ENCODE data around the gene ALCAM.
A peak's percentile ranks its signal among the peaks of the same experiment; 100 is the strongest.
"Not testable (repeated sequence)": the region's sequence is repeated elsewhere in the genome, so short reads cannot be mapped to it uniquely, and the experiment has no call there.

The ALCAM gene

DNA sequence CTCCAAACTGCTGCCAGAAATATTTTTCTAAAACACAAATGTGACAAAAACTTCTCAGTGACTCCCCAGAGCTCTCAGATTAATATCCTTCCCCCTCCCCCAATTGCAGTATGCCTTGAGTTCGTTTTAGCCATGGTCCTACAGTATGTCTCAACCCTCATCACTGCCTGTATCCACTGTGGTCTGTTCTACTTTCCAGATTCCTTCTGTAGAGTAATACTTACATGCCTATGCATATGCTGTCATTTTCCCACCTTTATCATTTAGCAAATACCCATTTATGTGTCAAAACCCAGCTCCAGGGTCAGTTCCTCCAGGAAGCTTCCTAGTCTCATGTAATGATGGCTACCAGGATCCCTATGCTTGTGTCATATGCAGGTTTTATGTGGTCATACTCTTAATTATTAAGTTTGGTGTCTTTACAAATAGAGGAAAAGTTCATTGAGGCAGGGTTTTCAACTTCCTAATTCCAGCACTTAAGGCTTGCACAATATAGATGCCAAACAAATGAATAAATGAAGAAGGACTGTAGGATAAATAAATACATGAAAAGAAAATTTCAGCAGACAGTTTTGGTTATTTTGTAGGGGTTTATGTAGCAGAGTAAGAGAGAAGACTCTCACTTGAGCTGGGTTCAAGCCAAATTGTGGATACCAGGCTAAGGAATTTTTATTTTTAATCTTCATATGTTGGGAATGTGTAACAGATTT, 170.8 kb downstream of the ALCAM start:
- no peak for DNase-seq

DNA sequence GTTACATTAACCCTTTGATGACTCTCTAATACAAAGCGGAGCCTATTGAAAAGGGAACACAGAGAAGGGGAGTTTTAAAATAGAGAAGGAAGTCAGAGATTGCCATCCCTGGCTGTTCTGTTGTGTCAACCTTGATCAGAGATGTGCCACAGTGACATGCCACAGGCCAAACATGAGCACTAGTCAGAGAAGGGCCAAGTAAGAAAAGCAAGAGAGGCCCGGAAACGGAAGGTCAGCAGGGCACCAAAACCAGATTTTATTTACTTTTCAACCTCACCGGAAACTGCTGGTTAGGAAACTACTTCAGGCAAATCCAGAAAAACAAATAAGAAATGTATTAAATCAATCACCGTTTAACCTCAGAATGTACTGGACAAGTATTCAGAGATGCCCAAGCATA, 171.8 kb downstream of the ALCAM start:
- no peak for DNase-seq

DNA sequence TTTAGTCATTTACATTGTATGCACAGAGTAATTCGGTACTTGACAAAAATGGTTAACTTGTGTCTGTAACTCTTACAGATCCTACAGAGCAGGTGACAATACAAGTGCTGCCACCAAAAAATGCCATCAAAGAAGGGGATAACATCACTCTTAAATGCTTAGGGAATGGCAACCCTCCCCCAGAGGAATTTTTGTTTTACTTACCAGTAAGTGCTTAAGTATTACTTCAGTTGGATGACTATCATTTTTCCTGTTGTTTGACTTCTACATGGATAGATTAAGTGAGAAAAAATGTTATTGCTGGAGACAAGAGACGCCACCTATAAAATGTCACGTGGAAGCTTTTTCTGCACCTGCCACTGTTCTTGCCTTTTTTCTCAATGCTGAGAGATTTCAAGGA, 173.2 kb downstream of the ALCAM start:
- no peak for DNase-seq

DNA sequence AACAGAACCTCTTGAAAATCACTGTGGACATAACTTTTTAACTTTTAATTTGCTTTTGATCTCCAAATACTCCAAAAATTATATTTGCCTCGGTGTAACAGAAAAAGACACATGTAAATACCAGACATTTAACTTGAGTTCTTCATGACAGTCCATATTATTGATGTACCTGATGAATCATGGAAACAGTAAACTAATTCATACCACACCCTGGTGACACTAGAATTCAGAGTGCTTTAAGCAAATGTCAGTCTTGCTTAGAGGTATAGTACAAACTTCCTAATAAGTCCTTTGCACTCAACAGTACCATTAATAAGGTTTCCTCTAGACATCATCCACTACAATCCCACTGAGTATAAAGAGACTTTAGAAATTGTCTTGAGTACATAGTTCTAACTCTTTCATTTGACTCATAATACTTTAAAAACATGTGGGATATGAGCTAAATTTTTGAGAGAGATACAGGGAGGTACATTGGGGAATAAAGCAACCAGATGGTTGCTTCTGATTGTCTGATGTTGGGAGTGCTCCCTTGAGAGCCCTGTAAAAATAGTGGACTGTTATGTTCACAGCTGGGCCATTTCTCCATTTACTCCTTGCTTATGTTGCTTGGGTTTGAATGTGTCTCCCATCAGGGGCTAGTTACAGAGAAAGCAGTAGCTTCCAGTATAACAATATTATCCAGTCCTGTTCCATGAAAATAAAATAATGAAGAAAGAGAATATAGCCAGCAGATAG, 175.7 kb downstream of the ALCAM start:
- no peak for DNase-seq

DNA sequence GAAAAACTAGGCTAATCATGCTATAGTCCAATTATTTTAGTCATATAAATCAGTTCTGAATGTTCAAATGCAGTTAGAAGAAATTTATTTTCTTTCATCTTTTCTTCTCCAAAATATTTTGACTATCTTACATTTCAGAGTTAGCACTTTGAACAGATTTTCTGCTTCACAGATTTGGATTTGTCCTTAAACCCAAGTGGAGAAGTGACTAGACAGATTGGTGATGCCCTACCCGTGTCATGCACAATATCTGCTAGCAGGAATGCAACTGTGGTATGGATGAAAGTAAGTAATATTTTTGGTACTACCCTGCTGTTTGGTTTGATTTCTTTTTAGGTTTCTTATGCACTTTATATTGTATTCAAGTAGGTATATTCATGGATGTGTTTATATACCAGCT, 178.3 kb downstream of the ALCAM start:
- DNase-seq: no peak

DNA sequence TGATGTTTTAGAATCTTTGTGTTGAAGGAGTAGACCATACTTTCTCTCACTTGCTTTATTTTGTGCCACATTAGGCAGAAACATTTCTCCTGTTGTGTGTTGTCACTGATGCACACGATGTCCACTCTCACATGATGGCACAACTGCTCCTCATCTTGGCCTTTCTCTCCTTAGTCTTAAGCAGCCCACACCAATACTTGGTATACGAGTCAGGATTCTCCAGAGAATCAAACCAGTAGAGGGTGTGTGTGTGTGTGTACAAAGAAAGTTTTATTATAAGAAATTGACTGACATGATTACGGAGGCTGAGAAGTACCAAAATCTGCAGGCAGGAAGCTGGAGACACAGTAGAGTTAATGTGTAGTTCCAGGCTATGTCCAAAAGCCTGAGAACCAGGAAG, 187.1 kb downstream of the ALCAM start:
- DNase-seq: no peak

DNA sequence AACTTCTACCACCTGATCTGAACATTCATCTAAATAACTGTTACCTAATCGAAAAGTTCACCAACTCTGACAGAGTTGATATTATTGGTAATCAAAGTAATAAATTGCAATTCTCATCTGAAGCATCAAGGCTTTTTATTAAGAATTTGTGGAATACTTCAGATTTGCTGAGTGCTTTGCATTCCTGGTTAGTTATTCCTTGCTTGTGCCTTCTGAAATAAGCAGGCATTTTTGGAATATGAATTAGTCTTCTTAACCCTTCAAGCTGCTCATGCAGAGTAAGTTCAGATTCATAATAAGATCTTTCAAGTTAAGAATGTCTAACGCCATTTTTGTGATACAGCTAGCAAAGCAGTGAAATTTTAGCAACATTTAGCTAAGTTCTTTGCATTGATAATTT, 188.5 kb downstream of the ALCAM start:
- no peak for DNase-seq

DNA sequence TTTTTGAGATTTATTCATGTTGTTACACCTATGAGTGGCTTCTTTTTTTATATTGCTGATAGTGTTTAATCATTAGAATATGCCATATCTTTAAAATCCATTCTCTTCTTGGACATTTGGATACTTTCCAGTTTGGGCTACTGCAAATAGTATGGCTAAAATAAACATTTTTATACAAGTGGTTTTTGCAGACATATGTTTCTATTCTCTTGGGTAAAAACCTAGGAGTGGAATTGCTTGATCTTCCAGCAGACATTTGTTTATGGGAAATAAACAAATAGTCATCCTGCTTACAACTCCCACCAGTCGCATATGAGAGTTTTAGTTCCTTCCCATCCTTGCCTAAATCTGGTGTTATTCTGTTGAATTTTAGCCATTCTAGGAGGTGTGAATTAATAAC, 193.1 kb downstream of the ALCAM start:
- no peak for DNase-seq

DNA sequence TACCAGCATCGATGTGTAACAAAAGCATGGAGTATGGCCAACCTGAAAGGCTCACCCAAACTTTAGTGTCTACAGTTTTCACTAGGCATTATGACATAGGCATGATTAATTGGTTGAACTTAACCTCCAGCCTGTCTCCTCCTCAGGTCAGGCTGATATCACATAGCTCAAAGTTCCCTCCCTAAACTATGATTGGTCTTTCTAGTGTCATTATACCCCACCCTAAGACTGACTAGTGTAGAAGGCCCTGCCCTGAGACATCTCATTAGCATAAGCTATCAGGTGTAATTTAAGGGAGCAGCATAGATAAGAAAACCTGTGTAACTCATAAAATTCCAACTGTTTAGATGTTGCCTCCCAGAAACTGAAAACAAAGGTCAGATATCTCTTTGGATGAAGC, 195.2 kb downstream of the ALCAM start:
- DNase-seq: no peak

DNA sequence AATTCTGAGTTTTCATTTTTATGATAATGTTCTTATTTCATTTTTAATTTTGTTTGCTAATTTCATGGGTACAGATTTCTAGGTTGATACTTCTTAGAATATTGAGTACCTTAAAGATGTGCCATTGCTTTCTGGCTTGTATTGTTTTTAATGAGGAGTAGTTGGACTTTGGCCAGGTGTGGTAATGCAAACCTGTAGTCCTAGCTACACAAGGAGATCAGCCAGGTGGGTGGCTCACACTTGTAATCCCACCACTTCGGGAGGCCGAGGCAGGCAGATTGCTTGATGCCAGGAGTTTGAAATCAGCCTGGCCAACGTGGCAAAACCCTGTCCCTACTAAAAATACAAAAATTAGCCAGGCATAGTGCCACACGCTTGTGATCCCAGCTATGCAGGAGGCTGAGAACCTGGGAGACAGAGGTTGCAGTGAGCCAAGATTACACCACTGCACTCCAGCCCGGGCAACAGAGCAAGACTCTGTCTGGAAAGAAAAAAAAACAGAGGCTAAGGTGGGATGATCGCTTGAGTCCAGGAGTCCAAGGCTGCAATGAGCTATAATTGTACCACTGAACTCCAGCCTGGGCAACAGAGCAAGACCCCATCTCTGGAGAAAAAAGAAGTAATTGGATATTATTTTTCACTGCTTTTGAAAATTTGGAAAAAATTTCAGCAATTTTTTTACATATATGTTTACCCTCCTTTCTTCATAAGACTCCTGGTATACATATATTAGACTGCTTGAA, 198.0 kb downstream of the ALCAM start:
- no peak for DNase-seq

DNA sequence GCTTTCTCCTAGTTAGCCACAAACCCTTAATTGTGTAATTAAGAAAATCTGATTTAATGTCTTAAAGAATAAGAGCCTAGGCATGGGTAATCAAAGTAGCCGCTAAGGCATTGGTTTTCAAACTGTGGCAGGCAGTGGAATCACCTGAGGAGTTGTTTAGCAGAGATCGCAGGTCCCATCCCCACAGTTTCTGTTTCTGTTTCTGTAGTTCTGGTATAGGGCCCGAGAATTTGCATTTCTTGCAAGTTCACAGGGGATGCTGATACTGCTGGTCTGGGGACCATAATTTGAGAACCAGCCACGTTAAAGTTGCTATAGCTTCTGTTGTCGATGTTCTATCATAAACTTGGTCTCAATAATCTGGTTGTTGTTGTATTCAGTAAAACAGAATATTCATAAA, 204.3 kb downstream of the ALCAM start:
- no peak for DNase-seq

DNA sequence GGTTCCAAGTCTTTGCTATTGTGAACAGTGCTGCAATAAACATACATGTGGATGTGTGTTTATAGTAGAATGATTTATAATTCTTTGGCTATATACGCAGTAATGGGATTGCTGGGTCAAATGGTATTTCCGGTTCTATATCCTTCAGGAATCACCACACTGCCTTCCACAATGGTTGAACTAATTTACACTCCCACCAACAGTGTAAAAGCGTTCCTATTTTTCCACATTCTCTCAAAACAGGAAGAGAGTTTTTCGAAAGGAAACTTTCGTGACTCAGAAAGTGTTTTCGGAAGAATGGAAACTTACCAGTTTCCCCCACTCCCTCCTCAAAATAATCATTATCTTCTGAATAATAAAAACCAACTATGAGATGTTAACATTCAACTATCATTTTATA, 205.8 kb downstream of the ALCAM start:
- no peak for DNase-seq

DNA sequence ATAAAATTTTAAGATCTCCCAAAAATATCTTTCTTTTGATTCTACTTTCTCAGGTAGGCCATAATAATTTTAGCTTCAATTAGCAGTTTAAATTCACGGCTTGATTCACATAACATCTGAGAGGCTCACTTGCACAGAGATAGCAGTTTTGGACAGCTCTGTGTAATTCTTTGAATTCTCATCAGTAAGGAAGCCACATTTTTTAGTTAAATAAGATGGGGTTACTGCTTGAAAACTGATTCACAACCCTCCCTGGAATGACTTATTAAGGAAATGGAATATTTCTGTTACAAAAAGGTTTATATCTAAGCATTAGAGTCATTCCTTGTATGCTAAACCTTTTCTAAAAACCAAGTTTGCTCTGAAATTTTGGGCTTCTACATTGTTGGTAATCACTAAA, 212.7 kb downstream of the ALCAM start:
- no peak for DNase-seq

DNA sequence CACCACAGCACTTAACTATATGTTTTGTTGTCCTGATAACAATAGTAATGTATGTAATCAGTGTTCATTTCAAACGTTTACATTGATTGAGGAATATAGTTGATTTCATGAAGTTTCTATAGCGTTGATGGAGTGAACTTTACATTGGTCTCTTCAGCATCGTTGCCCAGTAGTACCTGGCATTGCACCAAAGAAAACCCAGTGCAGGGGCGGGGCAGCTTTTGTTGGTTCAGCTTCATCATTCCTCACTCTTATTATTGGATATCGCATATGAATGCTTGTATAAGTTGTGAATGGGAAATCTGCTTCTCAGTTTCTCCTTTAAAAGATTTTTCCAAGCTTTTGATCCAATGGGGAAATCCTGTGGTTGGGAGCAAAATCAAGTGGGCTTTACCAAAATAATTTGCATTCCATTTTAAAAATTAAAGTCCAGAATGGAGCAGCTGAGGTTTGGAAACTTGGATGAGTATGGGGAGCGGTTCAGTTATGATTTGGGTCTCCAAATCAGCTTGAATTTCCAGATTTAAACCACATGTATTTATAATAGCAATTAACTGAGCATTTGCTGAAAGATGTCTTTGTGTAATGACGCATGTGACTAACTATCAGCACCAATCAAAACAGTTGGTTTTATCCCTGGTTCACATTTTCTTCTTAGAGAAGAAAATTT, 213.7 kb downstream of the ALCAM start:
- no peak for DNase-seq

DNA sequence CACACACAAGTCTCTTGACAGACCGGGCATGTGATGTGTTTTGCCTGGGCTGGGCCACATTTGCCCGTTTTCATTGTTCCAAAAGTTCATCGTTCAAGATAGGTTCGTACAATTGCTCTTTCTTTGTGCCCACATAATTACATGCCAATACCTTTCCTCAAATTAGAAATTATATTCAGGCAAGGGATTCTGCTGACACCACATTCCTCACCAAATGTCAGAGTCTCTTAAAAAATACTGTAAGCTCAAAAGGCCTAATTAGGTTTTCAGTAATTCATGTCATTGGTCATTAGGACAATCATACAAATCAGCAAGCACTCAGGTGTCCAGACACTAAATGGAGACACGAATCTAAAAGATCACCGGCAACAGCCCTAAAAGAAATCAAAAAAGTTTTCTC, 215.3 kb downstream of the ALCAM start:
- DNase-seq: no peak

DNA sequence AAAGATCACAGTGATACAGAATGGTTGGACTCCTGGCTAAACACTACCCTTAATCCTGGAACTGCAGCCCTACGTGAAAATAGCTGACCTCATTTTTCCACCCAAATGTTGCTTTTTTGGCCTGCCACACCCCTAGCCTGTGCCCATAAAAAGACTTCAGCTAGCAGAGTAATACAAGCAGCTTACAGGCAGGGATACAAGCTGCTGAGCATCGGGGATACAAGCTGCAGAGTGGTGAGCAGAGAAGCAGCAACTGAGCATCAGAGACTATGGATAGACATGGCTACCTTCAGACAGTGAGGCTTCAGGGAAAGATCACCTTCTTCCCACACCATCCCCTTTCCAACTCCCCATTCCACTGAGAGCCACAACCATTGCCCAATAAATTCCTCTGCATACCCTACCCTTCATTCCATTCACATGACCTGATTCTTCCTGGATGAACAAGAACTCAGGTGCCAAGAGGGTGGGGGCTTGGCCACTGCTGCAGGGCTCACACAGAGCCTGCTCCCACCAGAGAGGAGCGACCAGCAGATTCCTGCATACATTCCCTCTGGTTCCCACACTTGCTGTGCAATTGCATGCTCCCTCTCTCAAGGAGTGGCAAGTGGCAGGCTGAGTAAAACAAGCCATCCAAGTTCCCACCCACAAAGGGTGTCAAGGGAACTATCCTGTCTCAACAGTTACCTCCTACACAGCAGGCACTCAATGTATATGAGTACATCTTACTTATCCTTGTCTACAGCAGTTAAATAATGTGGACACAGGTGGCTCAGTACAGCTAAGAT, 217.5 kb downstream of the ALCAM start:
- DNase-seq: no peak

DNA sequence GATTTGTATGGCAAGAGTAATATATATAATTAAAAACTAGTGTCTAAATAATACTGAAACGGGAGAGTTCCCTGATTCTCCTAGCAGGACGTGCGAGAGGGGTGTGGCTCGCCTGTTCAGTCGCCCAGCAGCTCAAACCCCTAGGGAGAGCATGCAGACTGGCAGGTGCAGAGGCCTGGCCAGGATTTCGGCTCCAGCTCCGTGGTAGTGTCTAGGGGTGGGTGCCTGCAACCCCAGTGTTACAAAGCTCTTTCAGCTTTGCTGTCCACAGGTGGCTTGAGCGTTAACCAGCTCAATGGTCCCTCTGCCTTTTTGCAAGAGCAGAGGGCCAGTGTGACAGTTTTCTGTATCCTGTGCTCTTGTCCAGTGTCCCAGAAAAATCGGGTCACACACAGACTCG, 226.6 kb downstream of the ALCAM start:
- no peak for DNase-seq

DNA sequence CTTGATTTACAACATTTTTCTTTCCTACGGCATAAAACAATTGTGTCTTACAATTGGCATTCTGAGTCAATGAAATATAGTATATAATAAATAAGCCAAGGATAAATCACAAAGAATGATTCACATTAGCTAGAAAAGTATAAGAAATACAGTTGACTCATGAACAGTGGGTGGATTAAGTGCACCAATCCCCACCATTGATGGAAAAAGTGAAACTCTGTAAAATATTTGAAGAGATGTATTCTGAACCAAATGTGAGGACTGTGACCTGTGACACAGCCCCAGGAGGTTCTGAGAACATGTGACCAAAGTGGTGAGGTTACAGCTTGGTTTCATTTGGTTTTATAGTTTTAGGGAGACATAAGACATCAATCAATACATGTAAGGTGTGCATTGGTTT, 227.5 kb downstream of the ALCAM start:
- DNase-seq: peak in 1 of 2 experiments; percentile 9

DNA sequence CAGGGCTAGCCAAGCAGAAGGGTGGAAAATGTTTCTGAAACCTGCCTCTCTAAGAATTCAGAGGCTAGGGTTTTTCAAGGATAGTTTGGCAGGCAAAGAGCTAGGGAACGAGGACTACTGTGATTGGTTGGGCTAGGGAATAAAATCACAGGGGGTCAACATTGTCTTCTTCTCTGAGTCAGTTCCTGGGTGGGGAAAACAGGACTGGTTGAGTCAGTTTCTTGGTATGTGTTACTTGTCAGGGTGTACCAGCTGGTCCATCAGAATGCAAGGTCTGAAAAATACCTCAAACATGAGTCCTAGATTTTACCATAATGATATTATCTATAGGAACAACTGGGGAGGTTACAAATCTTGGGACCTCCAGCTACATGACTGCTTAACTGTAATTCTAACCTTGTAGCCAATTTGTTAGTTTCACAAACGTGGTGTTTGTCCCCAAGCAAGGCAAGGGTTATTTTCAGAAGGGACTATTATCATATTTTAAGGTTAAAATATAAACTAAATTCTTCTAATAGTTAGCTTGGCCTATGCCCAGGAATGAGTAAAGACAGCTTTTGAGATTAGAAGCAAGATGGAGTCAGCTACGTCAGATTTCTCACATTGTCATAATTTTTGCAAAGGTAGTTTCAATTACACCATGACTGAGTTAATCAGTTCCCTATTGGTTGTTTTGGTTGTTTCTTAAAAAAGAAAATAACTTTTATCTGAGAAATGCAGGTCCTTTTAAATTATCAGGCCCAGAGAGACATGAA, 231.5 kb downstream of the ALCAM start:
- no peak for DNase-seq

DNA sequence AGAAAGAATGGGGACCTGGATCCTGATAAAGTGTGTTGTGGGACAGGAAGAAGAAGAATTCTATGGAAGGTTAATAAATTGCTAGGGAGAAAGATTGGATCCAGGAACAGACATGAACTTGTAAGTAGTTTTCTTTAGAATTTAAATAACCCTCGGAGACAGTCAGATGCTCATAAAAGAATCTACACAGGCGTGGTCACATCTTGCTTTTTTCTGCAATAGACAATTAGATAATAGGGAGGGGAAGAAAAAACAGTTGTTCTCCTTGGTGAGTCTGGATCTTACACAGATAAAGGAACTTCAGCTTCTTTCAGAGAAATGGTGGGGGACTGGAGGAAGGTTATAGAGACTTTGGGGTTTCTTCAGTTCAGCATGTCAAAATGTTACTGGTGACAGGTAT, 232.6 kb downstream of the ALCAM start:
- no peak for DNase-seq

DNA sequence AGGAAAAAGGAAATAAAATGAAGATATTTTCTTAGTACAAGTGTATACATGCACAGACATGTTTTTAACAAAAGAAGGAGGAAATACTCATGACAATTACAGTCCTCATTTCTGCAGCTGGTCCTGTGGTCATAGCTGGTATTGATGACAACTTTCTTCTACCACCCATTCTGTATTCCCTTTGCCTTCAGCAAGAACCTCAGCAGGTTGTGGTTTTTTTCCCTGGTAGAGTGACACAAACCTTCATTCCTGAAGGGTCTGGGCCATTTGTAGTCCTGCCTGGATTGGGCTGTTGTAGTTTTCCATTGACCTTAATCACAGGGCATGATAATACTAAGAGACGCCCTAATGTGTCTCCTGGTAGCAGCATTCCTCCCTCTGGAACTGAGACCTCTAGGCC, 235.0 kb downstream of the ALCAM start:
- DNase-seq: not testable (repeated sequence)

DNA sequence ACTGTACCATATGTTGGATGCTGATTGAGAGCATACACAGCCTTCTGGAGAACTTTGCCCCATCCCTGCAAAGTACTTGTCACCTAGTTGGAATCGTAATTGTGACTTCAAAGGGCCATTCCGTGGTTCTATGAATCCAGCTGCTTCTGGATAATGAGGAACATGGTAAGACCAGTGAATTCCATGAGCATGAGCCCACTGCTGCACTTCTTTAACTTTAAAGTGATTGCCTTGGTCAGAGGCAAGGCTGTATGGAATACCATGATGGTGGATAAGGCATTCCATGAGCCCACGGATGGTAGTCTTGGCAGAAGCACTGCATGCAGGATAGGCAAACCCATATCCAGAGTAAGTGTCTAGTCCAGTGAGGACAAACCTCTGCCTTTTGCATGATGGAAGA, 235.6 kb downstream of the ALCAM start:
- not testable (repeated sequence) for DNase-seq
